K562 (cell line): ENCODE results near the gene DHX57. TPM values are rescaled to one million over a fixed set of nuclear protein-coding genes. Genes with fewer than 3 reads are reported as not detected.
A peak's percentile ranks its signal among the peaks of the same experiment; 100 is the strongest.

ENCODE experiments used
- ATAC-seq: fragments of 200-7000 bp; cut with Tn5 transposase; 3 replicates; pipeline ENCODE4 v1.9.1; 2020; ENCODE audit warnings: moderate library complexity
- BruUV-seq: library from RNA; stranded (reverse); fragments of 400-500 nt; replicated peaks from 2 replicates; lab custom pipeline; 2021; lab: Mats Ljungman, UMichigan
- CTCF ChIA-PET: fragments of 300-600 bp; formaldehyde crosslinking; extraction: SDS; loops from one replicate; lab custom pipeline; 2021; ENCODE audit warnings: low intra/inter-chr PET ratio; lab: Yijun Ruan, JAX
- POLR2A ChIA-PET: fragments of 300-600, 350-650 bp; sonication (Branson Sonifier 250); formaldehyde crosslinking; extraction: SDS; loops from one replicate; lab custom pipeline; 2021; ENCODE audit warnings: antibody characterized with exemption, inconsistent platforms; lab: Yijun Ruan, JAX
- DNase-seq, 4 experiments: peaks; one replicate each; pipeline versions ENCODE4 v3.0.0 to v3.0.0-alpha.2; 2011 to 2018; ENCODE audit warnings: low spot score in 3 of 4, mixed read lengths in 3 of 4; ENCODE audit errors: extremely low read depth in 1 of 4
- FAIRE-seq: peaks from 2 replicates; lab custom pipeline; 2011; peaks lifted over from hg19 to GRCh38; lab: Jason Lieb, UNC
- H2AFZ ChIP-seq: 2 replicates; pipeline ENCODE4 v1.6.0; 2011; ENCODE audit warnings: low read depth, low read length, control low read depth, inconsistent platforms
- H3K27ac ChIP-seq: fragments of 200-600 bp; 3 replicates; pipeline ENCODE4 v1.8.0; 2011; ENCODE audit warnings: low read depth, mild to moderate bottlenecking, control low read depth, inconsistent platforms, low read length, moderate library complexity, mixed read lengths; ENCODE audit errors: extremely low read depth
- H3K27me3 ChIP-seq, 2 experiments: fragments of 300-600 bp in 1 of 2; 2 replicates in 1 of 2; 3 replicates in 1 of 2; pipeline versions ENCODE4 v1.6.0 to v1.8.0; 2011; ENCODE audit warnings: inconsistent platforms in 2 of 2, low read length in 2 of 2, mild to moderate bottlenecking in 1 of 2, mixed read lengths in 1 of 2, moderate library complexity in 1 of 2; ENCODE audit not compliant: control insufficient read depth in 2 of 2, insufficient read depth in 2 of 2
- H3K36me3 ChIP-seq: fragments of 300-600 bp; 3 replicates; pipeline ENCODE4 v1.8.0; 2011; ENCODE audit warnings: mild to moderate bottlenecking, low read length, inconsistent platforms; ENCODE audit not compliant: control insufficient read depth, insufficient read depth
- H3K4me1 ChIP-seq, 2 experiments: fragments of 200-600 bp in 1 of 2; replicated peaks in 1 of 2; 2 replicates in 1 of 2; 3 replicates in 1 of 2; pipeline versions ENCODE4 v1.5.1 to v1.8.0; 2011; ENCODE audit warnings: inconsistent platforms in 2 of 2, low read length in 2 of 2, mild to moderate bottlenecking in 1 of 2, mixed read lengths in 1 of 2, moderate library complexity in 1 of 2; ENCODE audit not compliant: control insufficient read depth in 2 of 2, insufficient read depth in 2 of 2
- H3K4me2 ChIP-seq: 2 replicates; pipeline ENCODE4 v1.6.1; 2011; ENCODE audit warnings: low read length, control low read depth, inconsistent platforms, mixed read lengths; ENCODE audit not compliant: insufficient read depth
- H3K4me3 ChIP-seq: fragments of 200-600 bp; sonication (generic), shearing (Covaris generic); 2 replicates; pipeline ENCODE4 v1.5.1; 2016; ENCODE audit warnings: control low read depth, inconsistent platforms
- H3K79me2 ChIP-seq: fragments of 200-600 bp; 3 replicates; pipeline ENCODE4 v1.8.0; 2011; ENCODE audit warnings: low read length, inconsistent platforms; ENCODE audit not compliant: control insufficient read depth, insufficient read depth
- H3K9ac ChIP-seq, 2 experiments: 2 replicates each; pipeline versions ENCODE4 v1.6.0 to v1.6.1; 2011; ENCODE audit warnings: low read depth in 2 of 2, low read length in 2 of 2, control low read depth in 1 of 2, inconsistent platforms in 1 of 2, mild to moderate bottlenecking in 1 of 2, mixed read lengths in 1 of 2; ENCODE audit not compliant: insufficient read depth in 1 of 2
- H3K9me1 ChIP-seq: one replicate; pipeline ENCODE4 v1.6.0; 2011; ENCODE audit warnings: inconsistent platforms, mild to moderate bottlenecking, low read length, moderate library complexity; ENCODE audit not compliant: control insufficient read depth, insufficient read depth
- H3K9me3 ChIP-seq: replicated peaks from 2 replicates; pipeline ENCODE4 v1.5.1; 2011; ENCODE audit warnings: low read depth, low read length, inconsistent platforms; ENCODE audit not compliant: control insufficient read depth, insufficient read depth
- H4K20me1 ChIP-seq: replicated peaks from 2 replicates; pipeline ENCODE4 v1.6.1; 2011; ENCODE audit warnings: low read length, inconsistent platforms, mixed read lengths; ENCODE audit not compliant: control insufficient read depth, insufficient read depth
- DACH1 ChIP-seq: fragments of 450-650 bp; IDR thresholded peaks from 2 replicates; pipeline ENCODE4 v1.6.1; 2018; ENCODE audit not compliant: partially characterized antibody
- KDM4B ChIP-seq, 2 experiments: fragments of 450-650 bp in 1 of 2; sonication (generic) in 1 of 2; IDR thresholded peaks; 2 replicates each; pipeline ENCODE4 v1.6.1; 2016 to 2017; ENCODE audit warnings: borderline replicate concordance in 2 of 2, antibody characterized with exemption in 1 of 2, low read depth in 1 of 2, mild to moderate bottlenecking in 1 of 2
- KHSRP ChIP-seq: fragments of 450-650 bp; IDR thresholded peaks from 2 replicates; pipeline ENCODE4 v1.6.1; 2017
- NFE2L1 ChIP-seq: fragments of 450-650 bp; IDR thresholded peaks from 2 replicates; pipeline ENCODE4 v1.6.1; 2016; ENCODE audit warnings: missing genetic modification characterization, low read depth, mild to moderate bottlenecking, missing compliant biosample characterization, moderate library complexity, borderline replicate concordance
- SIRT6 ChIP-seq: IDR thresholded peaks from one replicate; pipeline ENCODE4 v1.6.1; 2012; ENCODE audit warnings: low read depth, mild to moderate bottlenecking, control low read depth, inconsistent platforms, low read length, moderate library complexity
- SIX5 ChIP-seq, 2 experiments: IDR thresholded peaks; 2 replicates each; pipeline ENCODE4 v1.6.1; 2011; ENCODE audit warnings: low read length in 2 of 2, borderline replicate concordance in 1 of 2, low read depth in 1 of 2, mild to moderate bottlenecking in 1 of 2, moderate library complexity in 1 of 2; ENCODE audit not compliant: insufficient read depth in 1 of 2
- SMAD4 ChIP-seq: fragments of 250-450 bp; sonication (Bioruptor Pico); conservative IDR thresholded peaks from 2 replicates; pipeline ENCODE4 v1.8.0; 2021; ENCODE audit warnings: inconsistent platforms, mild to moderate bottlenecking, moderate library complexity
- ZNF184 ChIP-seq: sonication (generic); formaldehyde crosslinking; IDR thresholded peaks from 2 replicates; pipeline ENCODE4 v1.5.0; 2020; ENCODE audit warnings: missing genetic modification reagents
- ZNF436 ChIP-seq: fragments of 250-450, 450-650 bp; sonication (Bioruptor Pico); formaldehyde crosslinking; IDR thresholded peaks from 2 replicates; pipeline ENCODE4 v1.7.0; 2020; ENCODE audit warnings: mild to moderate bottlenecking
- ZNF586 ChIP-seq: fragments of 450-650 bp; formaldehyde crosslinking; conservative IDR thresholded peaks from 2 replicates; pipeline ENCODE4 v1.4.0; 2020; ENCODE audit warnings: mild to moderate bottlenecking, moderate library complexity
- WGBS: fragments of 100-300 bp; shearing (Covaris generic); methylation state at CpG from one replicate; pipeline ENCODE4 v1.1.6; 2016; ENCODE audit warnings: low coverage, mixed read lengths; ENCODE audit not compliant: insufficient coverage; ENCODE audit errors: missing lambda C conversion rate; 5-methylcytosine and 5-hydroxymethylcytosine counted together
- in situ Hi-C: fragments of 300-500 bp; cut with MboI; formaldehyde crosslinking; loops from 4 replicates; pipeline ENCODE4 v1.15.0; 2018; ENCODE audit warnings: inconsistent platforms, mixed read lengths
- intact Hi-C: fragments of 100-400 bp; cut with micrococcal nuclease; formaldehyde crosslinking; loops from 2 replicates; pipeline ENCODE4 v1.14.2; 2022
- polyA plus RNA-seq, 8 experiments: library from polyadenylated mRNA; depleted of rRNA in 4 of 8; stranded (reverse) in 5 of 8; unstranded in 3 of 8; fragments of >200 nt; fragmentation: Nextera tagmentation in 2 of 8; fragmentation: Illumina TruSeq in 1 of 8; extraction: Ambion mirVana in 2 of 8; extraction: Trizol in 1 of 8; gene quantifications; 2 replicates each; pipeline versions ENCODE4 v1.2.1 to v1.2.3, GENCODE V29; 2011 to 2014; ENCODE audit warnings: inconsistent platforms in 1 of 8, missing spikeins in 1 of 8
- total RNA-seq, 7 experiments: library from RNA; depleted of rRNA in 6 of 7; stranded (reverse); fragments of >200 nt in 6 of 7; fragmentation: Illumina TruSeq in 2 of 7; extraction: Trizol in 2 of 7; gene quantifications; 2 replicates each; pipeline versions ENCODE4 v1.2.1 to v1.2.3, GENCODE V29; 2011 to 2021; ENCODE audit warnings: low replicate concordance in 1 of 7
- TF ChIP-seq, protein P1 (sequence below): fragments of 450-650 bp; IDR thresholded peaks from 2 replicates; pipeline ENCODE4 v1.6.1; 2017; ENCODE audit warnings: antibody characterized with exemption

DHX57 gene
- total and polyA plus RNA-seq, 9 of the 15 experiments (the other 6 are each of a cell fraction or from before 2014, with no cell fraction given) = 7.4 to 23.6 (median 17.9) TPM

DNA sequence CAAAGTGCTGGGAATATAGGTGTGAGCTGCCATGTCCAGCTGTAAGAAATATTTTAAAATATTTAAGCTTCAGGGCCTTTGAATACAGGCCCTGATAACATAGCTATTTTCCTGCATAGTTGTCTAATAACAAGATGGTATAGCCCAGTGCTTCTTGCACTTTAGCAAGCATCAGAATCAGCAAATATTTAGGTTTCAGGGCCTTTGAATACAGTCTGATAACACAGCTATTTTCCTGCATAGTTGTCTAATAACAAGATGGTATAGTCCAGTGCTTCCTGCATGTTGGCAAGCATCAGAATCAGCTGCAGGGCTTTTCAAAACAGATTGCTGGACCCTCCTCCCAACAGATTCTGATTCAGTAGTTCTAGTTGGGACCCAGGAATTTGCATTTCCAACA is 92.1 kb downstream of the DHX57 start:
- DNase-seq = no peak
- H3K4me2 ChIP-seq = no peak overlapping the region
- no peaks in the 10 kb centered on the region for H3K9me3 ChIP-seq
- ATAC-seq = no peak
- peaks cover 4% of the 10 kb centered on the region for H3K79me2 ChIP-seq
- POLR2A ChIA-PET = interaction anchor here (1.5 to 2.1 kb wide), 2 partner anchors 9 to 33 kb away, joined by 4 to 10 read pairs; partner anchors contain the start of gene SRSF7
- BruUV-seq = no TSS peak
- TF ChIP-seq KHSRP (no peak), ZNF184 (CRISPR knock-in tag) (no peak), ZNF436 (CRISPR knock-in tag) (no peak), ZNF586 (CRISPR knock-in tag) (no peak)
- TF ChIP-seq, all 486 proteins: peak for 0
- Histone ChIP-seq H3K4me1 (no peaks in the 10 kb centered on the region; a peak in 2 of 5 replicates), H3K36me3 (peaks cover 15% of the 10 kb centered on the region; the same call in 2 of the 3 replicates), H2AFZ (no peak overlapping the region), H3K9ac (no peak overlapping the region), H3K9me1 (no peaks in the 10 kb centered on the region), H3K27me3 (no peaks in the 10 kb centered on the region), H4K20me1 (no peaks in the 10 kb centered on the region), H3K4me3 (no peak overlapping the region), H3K27ac (no peak overlapping the region)
- CTCF ChIA-PET = no interaction called here
- no peak for FAIRE-seq
- intact Hi-C loops (no loop called here), in situ Hi-C loops (no loop called here)

- Histone ChIP-seq H3K9me3 (no peaks in the 10 kb centered on the region), H2AFZ (peak overlapping the region; percentile 88), H3K79me2 (peaks cover 10% of the 10 kb centered on the region), H3K9ac (peak overlapping the region; percentile 67 to 87; a peak in 3 of 4 replicates), H3K27ac (peak overlapping the region; percentile 30; the same call in 1 of the 3 replicates), H3K4me3 (peak overlapping the region; percentile 59), H3K9me1 (no peaks in the 10 kb centered on the region), H3K27me3 (no peaks in the 10 kb centered on the region), H3K4me1 (peaks cover 3 to 5% of the 10 kb centered on the region in 2 experiments; a peak in 3 of 5 replicates), H3K36me3 (peaks cover 15% of the 10 kb centered on the region; the same call in 2 of the 3 replicates), H4K20me1 (no peaks in the 10 kb centered on the region), H3K4me2 (peak overlapping the region; percentile 89)
- peak in 2 of 4 experiments; percentile 37 to 40 for DNase-seq
- ChIA-PET POLR2A (interaction anchor here (0.9 kb wide), 1 partner anchor 27 kb away, joined by 6 read pairs; the partner anchor contains the start of gene SRSF7), CTCF (no interaction called here)
- 7% methylated on average over 8 of the region's 8 CpGs for WGBS
- no peak for FAIRE-seq
- intact Hi-C loops = loop anchor here (1.0 kb wide), 1 partner anchor 27 kb away; the partner anchor contains the start of gene SRSF7
- in situ Hi-C loops = no loop called here
- no TSS peak for BruUV-seq
- no peak for ATAC-seq
- TF ChIP-seq DACH1 (peak; percentile 62), SIRT6 (no peak), SMAD4 (CRISPR knock-in tag) (no peak), NFE2L1 (no peak), KDM4B (IDR thresholded peaks at IDR 0.05; ENCODE audit: borderline replicate concordance in 2 of 2, low read depth in 1 of 2) (no peak), SIX5 (IDR thresholded peaks at IDR 0.05; ENCODE audit: borderline replicate concordance in 1 of 2, insufficient read depth in 1 of 2, low read depth in 1 of 2, low read length in 2 of 2) (no peak)
- TF ChIP-seq, protein P1, sequence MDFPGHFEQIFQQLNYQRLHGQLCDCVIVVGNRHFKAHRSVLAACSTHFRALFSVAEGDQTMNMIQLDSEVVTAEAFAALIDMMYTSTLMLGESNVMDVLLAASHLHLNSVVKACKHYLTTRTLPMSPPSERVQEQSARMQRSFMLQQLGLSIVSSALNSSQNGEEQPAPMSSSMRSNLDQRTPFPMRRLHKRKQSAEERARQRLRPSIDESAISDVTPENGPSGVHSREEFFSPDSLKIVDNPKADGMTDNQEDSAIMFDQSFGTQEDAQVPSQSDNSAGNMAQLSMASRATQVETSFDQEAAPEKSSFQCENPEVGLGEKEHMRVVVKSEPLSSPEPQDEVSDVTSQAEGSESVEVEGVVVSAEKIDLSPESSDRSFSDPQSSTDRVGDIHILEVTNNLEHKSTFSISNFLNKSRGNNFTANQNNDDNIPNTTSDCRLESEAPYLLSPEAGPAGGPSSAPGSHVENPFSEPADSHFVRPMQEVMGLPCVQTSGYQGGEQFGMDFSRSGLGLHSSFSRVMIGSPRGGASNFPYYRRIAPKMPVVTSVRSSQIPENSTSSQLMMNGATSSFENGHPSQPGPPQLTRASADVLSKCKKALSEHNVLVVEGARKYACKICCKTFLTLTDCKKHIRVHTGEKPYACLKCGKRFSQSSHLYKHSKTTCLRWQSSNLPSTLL = no peak
Observed at GRCh38 chr2:38778687-38779082, 97.0 kb downstream of the DHX57 start.
